Stimulated activated CD8-positive, alpha-beta memory T cell treated with anti-CD3 and anti-CD28 coated beads, Interleukin-7, amount 100 ng/mL, for 24 hours (primary cell): ENCODE measurements around the gene CDRT4.
"Not testable (repeated sequence)": the region's sequence is repeated elsewhere in the genome, so short reads cannot be mapped to it uniquely, and the experiment has no call there.

Experiments
- DNase-seq: peaks from one replicate; pipeline ENCODE4 v3.0.0-alpha.2; 2020; ENCODE audit warnings: low read depth

Gene CDRT4

DNA sequence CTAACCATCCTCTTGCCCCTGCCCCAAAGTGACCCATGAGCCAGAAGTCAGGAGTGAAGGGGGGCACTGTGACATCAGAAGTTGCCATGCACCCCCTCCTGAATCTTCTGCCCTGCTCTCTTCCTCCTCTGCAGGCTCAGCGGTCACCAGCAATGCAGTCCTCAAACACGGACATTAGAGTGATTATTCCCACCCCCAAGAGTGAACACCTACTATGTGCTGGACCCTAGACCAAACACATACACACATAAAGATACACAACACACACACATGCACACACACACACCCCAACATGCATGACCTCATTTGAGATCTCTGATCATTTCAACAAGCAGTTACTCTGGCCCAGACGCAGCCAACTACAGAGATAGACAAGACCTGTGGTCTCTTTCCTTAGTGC, at the start of gene CDRT4:
Gene CDRT4, minus strand, starts transcription at position 30 of the 400 bp plus-strand sequence. CDS start 27,383 bp downstream, outside the sequence.
- DNase-seq: no peak

DNA sequence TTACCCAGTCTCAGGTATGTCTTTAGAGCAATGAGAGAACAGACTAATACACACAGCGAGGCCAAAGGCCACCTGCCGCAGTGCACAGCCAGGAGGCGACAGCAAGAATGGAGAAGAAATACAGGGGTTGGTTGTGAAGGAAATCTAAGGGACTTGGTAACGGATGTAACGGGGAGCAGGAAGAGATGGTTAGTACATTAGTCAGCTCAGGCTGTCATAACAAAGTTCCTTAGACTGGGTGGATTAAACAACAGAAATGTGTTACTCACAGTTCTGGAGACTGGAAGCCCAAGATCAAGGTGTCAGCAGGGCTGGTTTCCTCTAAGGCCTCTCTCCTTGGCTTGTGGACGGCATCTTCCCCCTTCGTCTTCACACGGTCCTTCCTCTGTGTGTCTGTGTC, 48.7 kb upstream of the CDRT4 start:
- DNase-seq: no peak

DNA sequence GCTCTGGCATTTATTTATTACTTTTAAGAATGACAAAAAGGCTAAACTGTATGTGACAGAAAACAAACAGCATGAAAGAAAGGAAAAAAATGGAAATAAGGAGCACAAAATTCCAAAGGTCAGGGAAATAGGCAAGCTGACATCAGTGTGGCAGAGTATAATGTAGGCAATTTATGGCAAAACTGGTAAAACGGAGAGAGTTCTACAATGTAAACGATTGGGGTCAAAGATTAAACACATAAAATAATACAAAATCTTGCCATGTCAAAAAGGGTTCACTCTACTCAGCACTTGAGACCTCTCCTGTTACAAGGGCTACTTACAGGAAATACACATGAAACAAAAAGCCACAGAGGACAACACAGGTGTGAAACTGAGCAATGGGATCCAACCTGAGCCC, 47.0 kb upstream of the CDRT4 start:
- DNase-seq: no peak

DNA sequence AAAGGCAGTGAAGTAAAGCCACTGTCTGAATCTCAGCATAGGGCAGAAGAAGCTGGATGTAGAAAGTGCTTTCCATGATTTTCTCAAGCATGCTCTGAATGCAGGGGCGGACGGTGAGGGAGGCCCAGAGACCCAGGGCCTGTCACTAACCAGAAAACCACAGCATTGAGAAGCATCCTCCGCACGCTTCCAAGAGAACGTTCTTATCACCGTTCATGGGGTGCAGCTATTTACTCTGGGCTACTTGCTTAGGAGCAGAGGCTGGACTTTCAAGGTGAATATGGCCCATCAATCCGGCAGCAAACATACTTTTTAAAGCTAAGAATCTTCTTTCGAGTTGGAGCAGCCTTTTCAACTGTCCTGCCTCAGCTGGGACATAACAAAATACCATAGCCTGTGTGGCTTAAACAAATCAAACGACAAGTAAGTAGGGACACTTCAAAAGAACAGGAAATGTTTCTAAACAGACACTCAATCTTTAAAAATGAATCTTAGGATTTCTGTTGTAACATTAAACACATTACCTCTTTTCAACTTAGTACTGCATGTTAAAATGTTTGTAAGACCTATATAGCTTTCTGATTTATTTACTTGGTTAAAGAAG, 46.5 kb upstream of the CDRT4 start:
- DNase-seq: no peak

DNA sequence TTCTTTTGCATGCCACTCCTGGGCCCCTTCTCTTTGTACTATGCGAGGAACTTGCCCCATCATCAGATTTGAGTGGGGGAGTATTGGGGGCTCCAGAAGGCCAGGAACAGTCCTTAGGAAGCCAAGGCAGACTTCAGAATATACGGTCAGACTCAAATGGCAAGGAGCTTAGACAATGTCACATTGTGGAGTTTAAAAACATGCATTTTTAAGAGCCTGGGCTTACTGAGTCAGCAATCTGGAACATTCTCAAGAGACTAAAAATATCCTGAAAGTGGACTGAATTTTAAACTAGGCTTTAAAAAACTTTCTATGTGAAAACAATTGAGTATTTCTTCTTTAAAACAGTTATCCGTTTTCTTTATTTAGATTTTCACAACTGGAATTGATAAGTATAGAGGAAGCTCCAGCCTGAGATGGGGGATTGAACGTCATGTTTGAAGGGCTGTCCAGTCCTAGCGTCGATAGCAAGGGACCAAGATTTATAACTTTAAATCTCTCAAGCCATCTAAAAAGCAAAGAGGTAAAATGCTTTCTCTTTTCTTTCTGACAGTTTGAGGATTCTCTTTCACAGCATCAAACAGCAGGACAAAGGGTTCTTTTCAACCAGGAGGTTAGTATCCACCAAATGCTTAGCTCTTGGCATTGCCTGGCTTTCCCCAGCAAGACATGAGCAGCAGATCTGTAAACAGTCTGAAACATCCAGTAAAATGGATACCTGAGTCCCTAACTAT, 45.8 kb upstream of the CDRT4 start:
- DNase-seq: no peak

DNA sequence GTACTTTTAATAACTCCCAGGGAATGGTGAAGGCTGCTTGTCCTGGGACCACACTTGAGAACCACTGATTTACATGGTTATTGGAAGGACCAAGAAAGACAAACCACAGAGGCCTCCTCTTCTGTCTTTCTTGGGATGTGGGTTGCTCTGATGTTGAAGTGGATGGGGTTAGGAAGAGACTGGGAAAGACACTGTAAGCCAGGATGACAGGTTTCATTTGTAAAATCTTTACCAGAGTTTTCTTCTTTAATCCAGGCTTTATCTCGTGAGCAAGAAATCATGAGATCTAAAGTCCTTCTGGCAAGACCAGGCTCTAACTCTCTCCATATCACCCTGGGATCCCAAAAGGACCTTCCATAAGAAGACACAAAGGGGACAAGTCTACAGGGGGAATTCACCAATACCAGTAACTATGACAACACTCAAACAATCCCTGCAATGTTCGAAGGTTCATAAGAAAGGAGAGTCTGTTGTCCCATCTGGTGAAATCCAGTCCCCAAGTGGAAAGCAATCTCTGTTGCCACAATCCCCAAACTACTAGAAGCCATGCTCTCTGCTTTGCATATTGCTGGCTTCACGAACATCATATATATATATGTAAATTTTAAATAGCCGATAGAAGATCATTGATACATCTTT, 44.8 kb upstream of the CDRT4 start:
- DNase-seq: no peak

DNA sequence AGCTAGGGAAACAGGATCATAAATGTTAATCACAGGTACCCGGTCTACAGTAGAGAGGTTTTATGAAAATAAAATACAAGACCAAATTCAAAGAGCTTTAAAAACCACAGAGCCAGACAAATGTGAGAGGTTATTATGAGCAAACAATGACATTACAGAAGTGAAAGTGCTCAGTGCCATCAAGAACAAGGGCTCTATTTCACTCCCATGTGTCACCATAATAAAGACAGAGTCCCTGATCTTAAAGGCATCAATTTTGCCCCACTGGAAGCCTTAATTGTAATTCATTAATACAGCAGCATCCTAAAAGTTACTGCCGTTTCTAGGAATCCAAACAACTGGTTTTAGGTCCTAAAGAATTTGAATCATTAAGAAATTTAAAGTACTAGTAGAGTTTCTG, 43.7 kb upstream of the CDRT4 start:
- no peak for DNase-seq

DNA sequence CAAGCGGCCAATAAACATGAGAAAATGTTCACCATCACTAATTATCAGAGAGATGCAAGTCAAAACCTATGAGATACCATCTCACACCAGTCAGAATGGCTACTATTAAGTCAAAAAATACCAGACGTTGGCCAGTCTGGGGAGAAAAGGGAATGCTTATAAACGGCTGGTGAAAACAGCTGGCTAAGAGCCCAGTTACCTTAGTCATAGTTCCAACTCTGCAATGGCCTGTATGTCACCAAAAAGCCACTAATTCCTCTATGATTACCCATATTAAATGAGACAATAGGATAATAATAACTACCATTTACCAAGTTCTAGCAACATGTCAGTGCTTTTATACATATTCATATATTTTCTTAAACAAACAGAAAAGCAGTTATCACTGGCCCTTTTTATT, 42.9 kb upstream of the CDRT4 start:
- no peak for DNase-seq

DNA sequence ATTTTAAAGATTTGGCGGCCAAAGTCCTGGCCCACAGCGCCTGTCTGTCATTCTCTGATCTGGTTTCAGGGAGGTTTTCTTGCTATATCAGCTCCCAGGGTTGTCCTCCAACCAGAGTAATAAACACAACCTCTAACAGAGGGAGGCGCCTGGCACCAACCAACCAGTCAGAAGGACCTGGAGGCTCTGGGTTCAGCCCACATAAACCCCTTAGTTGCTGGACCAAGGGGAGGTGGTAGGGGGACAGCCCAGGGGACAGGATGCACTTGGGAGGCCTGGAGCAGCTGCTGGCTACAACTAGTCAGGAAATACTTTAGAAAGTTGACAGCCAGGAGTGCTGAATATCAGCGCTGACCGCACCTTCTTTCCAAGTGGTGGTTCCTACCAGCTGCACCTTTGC, 41.7 kb upstream of the CDRT4 start:
- no peak for DNase-seq

DNA sequence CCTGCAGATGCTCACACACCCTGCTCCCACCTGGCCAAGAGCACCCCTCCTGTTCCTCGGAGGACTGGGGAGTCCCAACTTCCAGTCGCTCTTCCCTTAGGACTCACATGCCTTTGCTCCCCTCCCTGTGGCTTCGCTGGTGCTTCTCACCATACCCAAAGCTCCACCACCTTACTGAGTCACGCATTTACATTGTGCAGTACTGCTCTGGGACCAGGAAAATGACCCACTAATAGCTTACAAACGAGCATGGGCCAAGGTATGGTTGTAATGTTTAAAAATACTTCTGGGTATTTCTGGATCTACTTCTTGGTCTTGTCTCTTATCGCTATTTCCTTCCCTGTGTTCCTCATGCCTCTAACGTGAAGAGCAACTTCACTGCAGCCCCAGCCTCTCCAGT, 41.0 kb upstream of the CDRT4 start:
- DNase-seq: no peak

DNA sequence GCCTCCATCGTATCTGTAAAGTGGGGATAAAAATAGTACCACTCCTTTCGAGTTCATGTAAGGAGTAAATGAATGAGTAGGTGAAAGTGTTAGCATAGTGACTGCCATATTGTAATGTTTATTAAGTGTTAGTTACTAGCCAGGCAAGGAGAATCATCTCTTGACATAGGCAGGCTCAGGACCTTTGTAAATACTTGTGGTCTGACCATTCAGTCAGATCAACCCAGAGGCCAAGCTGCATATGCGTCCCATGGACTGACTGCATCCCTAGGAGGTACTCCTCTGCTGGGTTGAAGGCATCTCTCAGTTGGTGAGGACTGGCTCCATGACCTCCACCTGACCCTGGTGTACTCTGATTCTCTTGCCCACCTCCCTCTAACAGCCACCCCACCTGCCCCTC, 40.5 kb upstream of the CDRT4 start:
- no peak for DNase-seq

DNA sequence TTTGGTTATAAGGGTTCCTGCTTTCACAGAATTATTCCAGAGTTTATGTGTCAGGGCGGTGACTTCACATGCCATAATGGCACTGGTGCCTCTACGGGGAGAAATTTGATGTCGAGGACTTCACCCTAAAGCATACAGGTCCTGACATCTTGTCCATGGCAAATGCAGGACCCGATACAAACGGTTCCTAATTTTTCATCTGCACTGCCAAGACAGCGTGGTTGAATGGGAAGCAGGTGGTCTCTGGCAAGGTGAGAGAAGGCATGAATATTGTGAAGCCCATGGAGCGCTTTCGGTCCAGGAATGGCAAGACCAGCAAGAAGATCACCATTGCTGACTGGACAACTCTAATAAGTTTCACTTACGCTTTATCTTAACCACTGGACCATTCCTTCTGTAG, 39.6 kb upstream of the CDRT4 start:
- no peak for DNase-seq

DNA sequence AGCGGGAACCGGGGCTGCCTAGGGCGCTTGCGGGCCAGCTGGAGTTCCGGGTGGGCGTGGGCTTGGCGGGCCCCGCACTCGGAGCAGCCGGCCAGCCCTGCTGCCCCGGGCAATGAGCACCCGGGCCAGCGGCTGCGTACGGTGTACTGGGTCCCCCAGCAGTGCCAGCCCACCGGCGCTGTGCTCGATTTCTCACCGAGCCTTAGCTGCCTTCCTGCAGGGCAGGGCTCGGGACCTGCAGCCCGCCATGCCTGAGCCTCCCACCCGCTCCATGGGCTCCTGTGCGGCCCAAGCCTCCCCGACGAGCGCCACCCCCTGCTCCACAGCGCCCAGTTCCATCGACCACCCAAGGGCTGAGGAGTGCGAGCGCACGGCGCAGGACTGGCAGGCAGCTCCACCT, 38.3 kb upstream of the CDRT4 start:
- not testable (repeated sequence) for DNase-seq

DNA sequence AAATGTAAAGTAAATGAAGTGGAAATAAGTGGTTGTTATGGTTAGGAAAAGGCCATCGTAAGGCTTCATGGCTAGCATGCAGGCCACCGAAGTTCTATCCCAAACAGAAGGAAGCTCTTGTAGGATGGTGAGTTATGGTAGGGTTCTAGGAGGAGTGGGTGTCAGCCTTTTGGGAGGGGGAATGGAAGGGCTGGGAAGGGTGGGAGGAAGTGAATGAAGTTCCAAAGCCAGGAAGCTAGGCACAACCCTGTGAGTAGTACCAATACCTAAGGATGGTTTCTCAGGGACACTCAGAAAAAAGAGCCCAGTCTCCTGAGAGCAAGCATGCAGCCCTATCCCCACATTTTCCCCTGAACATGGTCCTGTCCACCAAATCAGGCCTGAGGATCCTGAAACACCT, 36.3 kb upstream of the CDRT4 start:
- no peak for DNase-seq

DNA sequence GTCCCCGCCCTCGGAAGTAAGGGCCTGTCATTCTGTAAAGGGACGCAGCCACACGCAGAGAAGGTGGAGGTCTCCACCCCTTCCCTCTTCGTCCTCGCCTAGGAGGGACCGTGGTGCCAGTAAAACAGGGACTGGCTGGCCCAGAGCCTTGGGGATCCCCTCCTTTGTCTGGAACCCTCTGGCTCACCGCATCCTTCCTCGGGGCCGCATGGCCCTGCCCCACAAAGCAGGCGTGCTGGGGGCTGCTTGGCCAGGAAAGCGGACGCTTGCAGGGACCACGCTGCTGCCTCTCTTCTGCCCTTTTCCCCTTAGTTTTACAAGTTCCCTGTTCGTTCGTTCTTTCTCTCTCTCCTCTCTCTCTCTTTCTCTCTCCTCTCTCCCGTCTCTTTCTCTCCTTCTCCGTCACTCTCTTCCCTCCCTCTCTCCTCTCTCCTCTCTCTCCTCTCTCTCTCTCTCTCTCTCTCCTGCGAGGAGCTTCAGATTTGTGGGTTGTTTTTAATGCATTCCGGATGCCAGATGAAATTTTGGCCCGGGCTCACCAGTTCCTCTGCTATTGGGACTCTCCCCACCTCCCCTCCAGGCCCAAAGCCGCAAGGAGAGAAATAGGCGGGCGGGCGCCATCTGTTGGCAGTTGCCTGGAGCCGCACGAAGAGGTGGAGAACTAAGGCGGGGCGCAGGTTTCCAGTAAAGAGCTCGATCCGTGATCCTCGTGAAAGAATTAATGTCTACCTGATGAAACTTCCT, 35.1 kb upstream of the CDRT4 start:
- peak; percentile 50 for DNase-seq

DNA sequence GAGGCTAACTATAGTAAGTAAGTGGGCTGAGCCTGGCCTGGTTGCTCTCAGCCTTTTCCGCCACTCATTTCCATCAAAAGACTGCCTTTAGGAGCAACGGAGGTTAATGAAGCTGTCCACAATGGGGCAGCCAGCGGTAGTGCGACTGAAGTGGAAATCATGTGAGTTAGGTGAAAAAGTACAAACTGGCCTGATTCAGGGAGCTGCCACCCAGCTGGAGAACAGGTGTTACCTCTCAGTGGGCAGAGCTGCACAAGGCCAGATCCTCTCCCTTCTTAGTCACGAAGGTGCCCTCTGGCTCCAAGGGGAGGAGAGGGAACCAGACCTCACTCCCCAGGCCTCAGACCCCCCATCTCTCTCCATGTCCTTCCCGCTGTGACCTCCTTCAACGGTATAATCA, 34.4 kb upstream of the CDRT4 start:
- DNase-seq: no peak

DNA sequence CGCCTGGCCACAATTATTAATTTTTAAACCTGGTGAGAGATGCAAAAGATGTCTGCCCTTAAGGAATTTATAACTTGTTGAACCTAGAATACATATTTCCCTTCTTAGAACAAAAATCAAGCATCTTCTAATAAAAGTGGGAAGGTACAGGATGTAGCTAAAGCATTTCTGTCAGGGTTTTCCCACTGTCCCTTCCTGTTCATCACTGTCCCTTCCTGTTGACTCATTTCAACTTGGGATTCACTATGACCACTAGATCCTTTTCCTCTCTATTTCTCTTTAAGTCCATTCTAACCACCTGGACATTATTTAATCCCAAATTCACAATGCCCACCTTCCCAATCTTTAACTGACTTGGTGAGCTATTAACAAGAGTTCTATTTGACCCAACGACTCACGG, 33.9 kb upstream of the CDRT4 start:
- no peak for DNase-seq

DNA sequence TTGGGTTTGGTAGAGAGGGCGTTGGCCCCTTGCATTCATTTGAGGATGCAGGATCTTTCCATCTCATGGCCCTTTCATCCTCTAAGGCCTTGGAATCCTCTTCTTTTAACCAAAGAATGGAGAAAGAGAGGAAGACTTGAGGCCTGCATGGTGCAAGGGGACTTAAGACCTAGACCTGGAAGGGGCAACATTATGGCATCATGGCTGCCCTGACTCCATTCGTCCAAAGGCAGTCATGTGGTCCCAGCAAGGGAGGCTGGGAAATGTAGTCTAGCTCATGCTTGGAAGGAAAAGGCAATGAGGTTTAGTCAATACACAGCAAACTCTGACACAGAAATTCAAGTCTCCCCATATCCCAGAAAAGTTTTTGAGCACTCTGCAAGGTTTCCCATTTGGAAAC, 30.7 kb upstream of the CDRT4 start:
- no peak for DNase-seq

DNA sequence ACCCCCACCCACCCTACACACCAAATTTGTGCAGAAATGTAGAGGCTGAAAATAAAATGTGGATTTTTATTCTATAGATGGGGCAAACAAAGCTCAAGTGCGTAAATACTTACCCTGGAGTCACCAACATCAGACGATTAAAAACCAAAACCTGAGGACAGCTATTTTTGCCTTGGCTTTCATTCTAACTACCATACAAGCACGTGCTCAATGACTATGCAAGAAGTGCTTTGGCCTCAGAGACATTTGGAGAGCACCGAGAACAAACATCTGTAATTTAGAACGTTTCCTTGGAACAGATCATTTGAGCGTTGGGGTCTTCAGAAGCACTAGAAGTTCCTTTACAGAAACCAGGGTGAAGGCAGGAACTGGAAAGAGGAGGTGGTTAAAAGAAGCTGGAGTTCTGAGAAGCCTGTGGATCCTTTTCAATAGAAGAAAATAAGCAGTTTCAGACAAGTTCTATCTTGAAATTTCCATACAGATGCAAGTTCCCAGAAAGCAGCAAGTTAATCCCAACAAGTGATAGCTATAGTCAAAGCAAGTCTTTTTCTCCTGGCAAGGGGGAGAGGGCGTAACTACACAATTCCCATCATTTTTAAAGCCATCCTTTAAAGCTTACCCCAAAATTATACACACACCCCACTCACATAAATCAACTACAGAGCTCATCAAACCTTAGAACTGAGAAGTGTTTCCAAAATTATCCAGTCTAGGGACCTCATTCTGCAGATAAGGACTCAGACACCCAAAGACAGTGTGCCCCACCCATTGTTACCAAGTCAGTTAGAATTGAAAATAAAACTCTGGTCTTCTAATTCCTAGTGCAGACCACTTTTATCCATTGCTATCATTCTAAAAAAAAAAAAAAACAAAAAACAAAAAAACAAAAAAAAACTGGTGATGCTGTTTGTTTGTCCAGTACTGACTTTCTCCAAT, 29.6 kb upstream of the CDRT4 start:
- DNase-seq: no peak

DNA sequence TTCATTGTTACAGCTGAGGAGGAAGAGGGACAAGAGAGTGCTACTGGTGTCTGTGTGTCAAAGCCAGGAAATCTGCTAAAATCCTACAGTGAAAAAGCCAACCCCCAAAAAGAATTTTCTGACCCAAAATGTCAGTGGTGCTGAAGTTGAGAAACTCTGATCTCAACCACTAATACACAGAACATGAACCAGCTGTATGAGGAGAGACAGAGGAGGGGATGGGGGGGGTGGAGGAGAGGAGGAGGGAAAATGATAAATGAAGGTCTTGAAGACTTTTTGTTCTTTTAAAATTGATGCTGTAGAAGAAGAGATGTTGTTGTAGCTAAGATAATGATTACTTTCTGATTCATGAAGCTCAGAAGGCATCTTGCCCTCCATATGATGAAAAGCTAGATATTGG, 27.4 kb upstream of the CDRT4 start:
- DNase-seq: no peak

DNA sequence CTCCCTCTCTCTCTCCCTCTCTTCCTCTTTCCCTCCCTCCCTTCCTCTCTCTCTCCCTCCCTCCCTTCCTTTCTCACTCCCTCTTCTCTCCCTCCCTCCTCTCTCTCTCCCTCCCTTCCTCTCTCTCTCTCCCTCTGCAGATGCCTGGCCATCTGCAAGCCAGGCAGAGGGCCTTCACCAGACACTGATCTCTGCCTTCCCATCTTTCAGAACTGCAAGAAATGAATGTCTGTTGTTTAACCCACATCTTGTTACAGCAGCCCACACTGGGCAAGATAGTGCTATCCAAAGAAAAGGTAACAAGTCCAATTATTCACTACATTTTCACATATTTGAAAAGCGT, 26.2 kb upstream of the CDRT4 start:
- no peak for DNase-seq
